H1 (cell line): ENCODE results near the gene TFPT. TPM values are rescaled to one million over a fixed set of nuclear protein-coding genes. Genes with fewer than 3 reads are reported as not detected.

Source experiments
- CTCF ChIA-PET: fragments of 300-600 bp; sonication (Branson Sonifier 250); formaldehyde crosslinking; loops from one replicate; lab custom pipeline; 2021; ENCODE audit not compliant: partially characterized antibody; lab: Charles Lee
- POLR2A ChIA-PET: fragments of 300-600 bp; sonication (Branson Sonifier 250); formaldehyde crosslinking; loops from one replicate; lab custom pipeline; 2021; ENCODE audit warnings: inconsistent platforms; ENCODE audit not compliant: partially characterized antibody; lab: Charles Lee
- DNase-seq, 2 experiments: peaks; one replicate each; pipeline versions ENCODE4 v3.0.0 to v3.0.0-alpha.2; 2010 to 2022; ENCODE audit warnings: low spot score in 2 of 2, low read depth in 1 of 2, mixed read lengths in 1 of 2
- FAIRE-seq: peaks from 2 replicates; lab custom pipeline; 2011; peaks lifted over from hg19 to GRCh38; lab: Jason Lieb, UNC
- H2AFZ ChIP-seq: 2 replicates; pipeline ENCODE4 v1.8.1; 2012; ENCODE audit warnings: low read length, inconsistent platforms
- H2AK5ac ChIP-seq: 2 replicates; pipeline ENCODE4 v1.6.1; 2013; ENCODE audit warnings: low read depth, low read length
- H2BK120ac ChIP-seq: replicated peaks from 2 replicates; pipeline ENCODE3; 2013; ENCODE audit warnings: low read depth, low read length, inconsistent platforms
- H2BK12ac ChIP-seq: 2 replicates; pipeline ENCODE4 v1.6.1; 2013; ENCODE audit warnings: low read depth, low read length
- H2BK15ac ChIP-seq: 2 replicates; pipeline ENCODE4 v1.6.1; 2013; ENCODE audit warnings: low read length
- H2BK20ac ChIP-seq: 2 replicates; pipeline ENCODE4 v1.6.1; 2013; ENCODE audit warnings: low read length
- H2BK5ac ChIP-seq: 2 replicates; pipeline ENCODE4 v1.6.1; 2013; ENCODE audit warnings: low read depth, low read length
- H3K14ac ChIP-seq: 2 replicates; pipeline ENCODE4 v1.6.1; 2013; ENCODE audit warnings: inconsistent platforms; ENCODE audit not compliant: insufficient read length
- H3K18ac ChIP-seq: 2 replicates; pipeline ENCODE4 v1.6.1; 2013; ENCODE audit warnings: low read length; ENCODE audit errors: extremely low read depth
- H3K23ac ChIP-seq: 2 replicates; pipeline ENCODE4 v1.6.1; 2013; ENCODE audit warnings: inconsistent platforms; ENCODE audit not compliant: insufficient read length
- H3K23me2 ChIP-seq: 2 replicates; pipeline ENCODE4 v1.6.1; 2013; ENCODE audit warnings: low read depth, low read length
- H3K27ac ChIP-seq: 2 replicates; pipeline ENCODE4 v1.6.1; 2011; ENCODE audit warnings: low read depth, low read length, inconsistent platforms
- H3K27me3 ChIP-seq, 4 experiments: replicated peaks in 1 of 4; 1 replicate in 1 of 4; 2 replicates in 3 of 4; pipeline versions ENCODE4 v1.6.1 to v1.8.1; 2011 to 2013; ENCODE audit warnings: low read length in 3 of 4, mild to moderate bottlenecking in 3 of 4, inconsistent platforms in 2 of 4, mixed read lengths in 2 of 4, moderate library complexity in 1 of 4; ENCODE audit not compliant: control insufficient read depth in 3 of 4, insufficient read depth in 3 of 4; ENCODE audit errors: extremely low read depth in 1 of 4
- H3K36me3 ChIP-seq, 4 experiments: 2 replicates each; pipeline versions ENCODE4 v1.6.1 to v1.8.1; 2011 to 2013; ENCODE audit warnings: mild to moderate bottlenecking in 4 of 4, low read length in 3 of 4, moderate library complexity in 2 of 4, control low read depth in 1 of 4, inconsistent platforms in 1 of 4; ENCODE audit not compliant: insufficient read depth in 4 of 4, control insufficient read depth in 2 of 4
- H3K4ac ChIP-seq: replicated peaks from 2 replicates; pipeline ENCODE3; 2013; ENCODE audit warnings: low read length, low read depth, mixed read lengths, inconsistent platforms; ENCODE audit not compliant: insufficient read length
- H3K4me1 ChIP-seq, 4 experiments: replicated peaks in 1 of 4; 1 replicate in 1 of 4; 2 replicates in 3 of 4; pipeline versions ENCODE4 v1.6.1 to v1.8.1; 2011 to 2013; ENCODE audit warnings: low read length in 3 of 4, inconsistent platforms in 2 of 4, mixed read lengths in 1 of 4; ENCODE audit not compliant: insufficient read depth in 4 of 4, control insufficient read depth in 3 of 4
- H3K4me2 ChIP-seq, 2 experiments: 2 replicates each; pipeline versions ENCODE4 v1.6.1 to v1.8.1; 2011 to 2013; ENCODE audit warnings: low read depth in 2 of 2, low read length in 2 of 2, control low read depth in 1 of 2, inconsistent platforms in 1 of 2, mild to moderate bottlenecking in 1 of 2; ENCODE audit not compliant: insufficient read depth in 1 of 2
- H3K4me3 ChIP-seq, 4 experiments: fragments of 200-600, 300-600 bp in 1 of 4; sonication (generic), shearing (Covaris generic), sonication (Bioruptor Twin) in 1 of 4; 2 replicates each; pipeline versions ENCODE4 v1.5.1 to v1.8.1; 2011 to 2016; ENCODE audit warnings: low read length in 4 of 4, low read depth in 3 of 4, control low read depth in 2 of 4, inconsistent platforms in 2 of 4, mild to moderate bottlenecking in 2 of 4, mixed read lengths in 1 of 4, moderate library complexity in 1 of 4; ENCODE audit not compliant: insufficient read depth in 2 of 4; ENCODE audit errors: extremely low read depth in 1 of 4
- H3K56ac ChIP-seq: replicated peaks from 2 replicates; pipeline ENCODE3; 2013; ENCODE audit warnings: low read depth, mild to moderate bottlenecking, mixed read lengths, low read length, inconsistent platforms; ENCODE audit not compliant: insufficient read length
- H3K79me1 ChIP-seq: 2 replicates; pipeline ENCODE4 v1.6.1; 2013; ENCODE audit warnings: low read depth, low read length, control low read depth
- H3K79me2 ChIP-seq, 2 experiments: 2 replicates each; pipeline versions ENCODE4 v1.6.1 to v1.8.1; 2012 to 2013; ENCODE audit warnings: low read length in 2 of 2, mild to moderate bottlenecking in 2 of 2, inconsistent platforms in 1 of 2; ENCODE audit not compliant: insufficient read depth in 2 of 2, control insufficient read depth in 1 of 2
- H3K9ac ChIP-seq, 4 experiments: replicated peaks in 1 of 4; 1 replicate in 1 of 4; 2 replicates in 3 of 4; pipeline versions ENCODE4 v1.6.1 to v1.8.1; 2011 to 2013; ENCODE audit warnings: low read depth in 3 of 4, low read length in 3 of 4, control low read depth in 2 of 4, mild to moderate bottlenecking in 2 of 4, moderate library complexity in 2 of 4, inconsistent platforms in 1 of 4; ENCODE audit errors: extremely low read depth in 1 of 4
- H3K9me3 ChIP-seq, 2 experiments: 2 replicates each; pipeline versions ENCODE4 v1.6.1 to v1.8.1; 2012 to 2013; ENCODE audit warnings: mild to moderate bottlenecking in 2 of 2, moderate library complexity in 2 of 2, control low read depth in 1 of 2, inconsistent platforms in 1 of 2, low read depth in 1 of 2, low read length in 1 of 2, mixed read lengths in 1 of 2; ENCODE audit not compliant: insufficient read depth in 2 of 2
- H4K20me1 ChIP-seq, 2 experiments: replicated peaks in 1 of 2; 2 replicates each; pipeline versions ENCODE3 to v1.8.1; 2011 to 2013; ENCODE audit warnings: inconsistent platforms in 2 of 2, low read length in 2 of 2, mild to moderate bottlenecking in 1 of 2; ENCODE audit not compliant: insufficient read depth in 2 of 2, control insufficient read depth in 1 of 2
- H4K5ac ChIP-seq: 2 replicates; pipeline ENCODE4 v1.6.1; 2013; ENCODE audit warnings: low read length, low read depth, mixed read lengths, inconsistent platforms; ENCODE audit not compliant: insufficient read length
- H4K8ac ChIP-seq: 2 replicates; pipeline ENCODE4 v1.8.0; 2013; ENCODE audit warnings: mild to moderate bottlenecking, moderate library complexity, low read length, inconsistent platforms; ENCODE audit not compliant: insufficient read depth; ENCODE audit errors: extremely low read depth
- H4K91ac ChIP-seq: replicated peaks from 2 replicates; pipeline ENCODE3; 2013; ENCODE audit warnings: low read length, mixed read lengths, inconsistent platforms; ENCODE audit not compliant: insufficient read length
- HDAC2 ChIP-seq, 2 experiments: fragments of 300-600 bp in 1 of 2; sonication (generic) in 1 of 2; IDR thresholded peaks; 2 replicates each; pipeline ENCODE4 v1.6.1; 2011 to 2012; ENCODE audit warnings: low read depth in 2 of 2, low read length in 2 of 2, mild to moderate bottlenecking in 2 of 2, moderate library complexity in 2 of 2, borderline replicate concordance in 1 of 2, inconsistent platforms in 1 of 2
- POLR2A ChIP-seq, 2 experiments: IDR thresholded peaks; 1 replicate in 1 of 2; 2 replicates in 1 of 2; pipeline ENCODE4 v1.6.1; 2011; ENCODE audit warnings: low read depth in 2 of 2, low read length in 2 of 2, mild to moderate bottlenecking in 2 of 2; ENCODE audit errors: control extremely low read depth in 1 of 2
- WGBS, 2 experiments: shearing (Covaris generic) in 1 of 2; methylation state at CpG; one replicate each; pipeline versions ENCODE4 v1.1.6 to v1.1.7; 2013 to 2015; ENCODE audit warnings: low lambda C conversion rate in 2 of 2, mixed read lengths in 2 of 2, inconsistent platforms in 1 of 2, low coverage in 1 of 2, missing lambda C conversion rate in 1 of 2; ENCODE audit not compliant: insufficient replicate concordance in 2 of 2, insufficient coverage in 1 of 2, insufficient read length in 1 of 2; ENCODE audit errors: extremely low coverage in 1 of 2, missing lambda C conversion rate in 1 of 2; 5-methylcytosine and 5-hydroxymethylcytosine counted together
- polyA plus RNA-seq, 7 experiments: library from polyadenylated mRNA; depleted of rRNA in 3 of 7; stranded (reverse) in 5 of 7; unstranded in 2 of 7; fragments of >200 nt in 5 of 7; fragments of 200-250 nt in 2 of 7; gene quantifications; 1 replicate in 5 of 7; 2 replicates in 1 of 7; 4 replicates in 1 of 7; pipeline versions ENCODE4 v1.2.1 to v1.2.3, GENCODE V29; 2011 to 2013; ENCODE audit warnings: missing spikeins in 2 of 7, mixed read lengths in 2 of 7
- total RNA-seq: library from RNA; stranded (reverse); fragmentation: NEBNext Ultra II Directional; extraction: Animal tissue kit (Norgen Biotek cat#: 25700); gene quantifications from 2 replicates; pipeline ENCODE4 v1.2.1, GENCODE V29; 2021

TFPT gene
- total and polyA plus RNA-seq, 2 of the 8 experiments (the other 6 are each of a cell fraction or from before 2014, with no cell fraction given) = 10.4 to 17.7 TPM

DNA sequence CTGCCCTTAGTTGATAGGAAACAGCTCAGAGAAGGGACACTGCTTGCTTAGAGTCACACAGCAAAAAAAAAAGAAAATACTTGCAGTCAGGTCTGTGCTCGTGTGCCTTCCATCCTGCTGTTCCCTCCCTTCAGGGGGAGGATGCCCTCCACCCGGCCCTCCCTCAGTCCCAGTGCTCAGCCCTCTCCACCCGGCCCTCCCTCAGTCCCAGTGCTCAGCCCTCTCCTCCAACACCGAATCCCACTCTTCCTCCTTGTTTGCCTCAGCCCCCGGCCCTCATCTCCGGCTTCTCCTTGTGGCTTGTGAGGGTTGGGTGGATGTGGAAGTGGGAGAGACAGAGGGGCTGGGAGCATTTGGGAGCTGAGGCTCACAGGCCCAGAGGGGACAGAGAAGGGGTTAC, 5.8 kb downstream of the TFPT start:
- H4K8ac ChIP-seq = no peak overlapping the region
- no peak overlapping the region for H3K9ac ChIP-seq
- no peak overlapping the region for H2BK12ac ChIP-seq
- no peak overlapping the region for H3K4me2 ChIP-seq
- H3K79me1 ChIP-seq = no peaks in the 10 kb centered on the region; the same call in 1 of the 2 replicates
- CTCF ChIA-PET = no interaction called here
- no peak overlapping the region for H2BK20ac ChIP-seq
- no peak overlapping the region for H2BK5ac ChIP-seq
- H3K36me3 ChIP-seq = peaks cover 18 to 51% (median 46%) of the 10 kb centered on the region in 4 experiments
- H2BK15ac ChIP-seq = no peak overlapping the region
- no peak overlapping the region for H3K27ac ChIP-seq
- H3K79me2 ChIP-seq = no peaks in the 10 kb centered on the region
- H2BK120ac ChIP-seq = no peak overlapping the region
- peaks cover 4% of the 10 kb centered on the region; the same call in 1 of the 2 replicates for H3K23me2 ChIP-seq
- no peak overlapping the region for H4K91ac ChIP-seq
- H3K4ac ChIP-seq = no peak overlapping the region
- H3K23ac ChIP-seq = no peak overlapping the region
- no peak overlapping the region for H3K4me3 ChIP-seq
- H2AK5ac ChIP-seq = no peak overlapping the region
- peaks cover 3 to 16% of the 10 kb centered on the region in 2 experiments for H4K20me1 ChIP-seq
- H3K9me3 ChIP-seq = no peaks in the 10 kb centered on the region
- no peak for TF ChIP-seq HDAC2 (IDR thresholded peaks at IDR 0.05; ENCODE audit: borderline replicate concordance in 1 of 2, low read depth in 2 of 2, low read length in 2 of 2)
- 0 out of 3 replicates have a peak, but pooled peaks of 1 of the 2 experiments have one; percentile 46 for TF ChIP-seq POLR2A (IDR thresholded peaks at IDR 0.05; ENCODE audit: control extremely low read depth in 1 of 2, low read depth in 2 of 2, low read length in 2 of 2)
- H2AFZ ChIP-seq = no peak overlapping the region
- 100% methylated on average over 5 of the region's 6 CpGs; no CpG with 5 or more reads in 1 of the 2 experiments for WGBS, 2 experiments
- H3K27me3 ChIP-seq = no peaks in the 10 kb centered on the region
- POLR2A ChIA-PET = interaction anchor here (0.7 to 9.2 kb wide), 6 partner anchors 7 to 129 kb away, joined by 3 to 116 read pairs (median 3); partner anchors contain the start of genes LENG1, PRPF31 and TFPT
- no peak overlapping the region for H3K14ac ChIP-seq
- H3K56ac ChIP-seq = no peak overlapping the region
- no peak overlapping the region for H3K18ac ChIP-seq
- no peaks in the 10 kb centered on the region for H3K4me1 ChIP-seq
- DNase-seq (no peak), FAIRE-seq (no peak)
- no peak overlapping the region for H4K5ac ChIP-seq
